Daoy (cell line): ENCODE data around the gene CES4A. TPM values are rescaled to one million over a fixed set of nuclear protein-coding genes. Genes with fewer than 3 reads are reported as not detected.
A peak's percentile ranks its signal among the peaks of the same experiment; 100 is the strongest.
"Not testable (repeated sequence)": the region's sequence is repeated elsewhere in the genome, so short reads cannot be mapped to it uniquely, and the experiment has no call there.

ENCODE experiments used
- DNase-seq: peaks from one replicate; pipeline ENCODE4 v3.0.0-alpha.2; 2015; ENCODE audit warnings: low read depth
- total RNA-seq: library from RNA; depleted of rRNA; stranded (reverse); fragments of >200 nt; shearing (Covaris generic); gene quantifications from 2 replicates; pipeline ENCODE4 v1.2.3, GENCODE V29; 2014

Gene CES4A
- total RNA-seq, 1 experiment from 2014 or later, result not detected

DNA sequence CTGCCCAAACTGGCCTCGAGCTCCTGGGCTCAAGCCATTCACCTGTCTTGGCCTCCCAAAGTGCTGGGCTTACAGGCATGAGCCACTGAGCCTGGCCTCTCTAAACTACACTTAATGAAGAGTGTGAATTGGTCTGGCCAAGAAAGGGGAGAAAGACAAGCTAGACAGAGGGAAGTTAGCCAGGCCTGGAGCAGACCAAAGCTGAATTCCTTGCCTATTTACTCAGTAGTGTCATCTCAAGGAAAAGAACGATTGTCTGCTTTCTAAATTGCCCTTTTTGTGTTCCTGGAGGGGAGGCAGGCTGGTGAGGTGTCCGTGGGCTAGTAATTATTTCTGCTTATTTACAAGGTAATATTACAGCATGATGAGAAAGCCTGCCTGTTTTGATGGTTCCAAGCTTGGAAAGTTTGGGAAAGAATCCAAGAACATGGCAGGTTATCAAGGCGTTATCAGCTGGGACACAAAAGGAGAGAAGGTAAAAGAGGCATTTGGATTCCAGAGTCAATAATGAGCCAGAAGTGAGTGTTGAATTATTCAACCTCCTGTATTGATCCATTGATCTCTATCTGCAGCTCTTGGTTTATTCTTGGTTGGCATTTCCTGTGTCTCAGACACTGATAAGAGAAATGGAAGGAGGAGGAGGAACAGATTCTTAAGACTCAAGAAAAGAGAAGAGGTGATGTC is 34.3 kb downstream of the CES4A start:
- no peak for DNase-seq

DNA sequence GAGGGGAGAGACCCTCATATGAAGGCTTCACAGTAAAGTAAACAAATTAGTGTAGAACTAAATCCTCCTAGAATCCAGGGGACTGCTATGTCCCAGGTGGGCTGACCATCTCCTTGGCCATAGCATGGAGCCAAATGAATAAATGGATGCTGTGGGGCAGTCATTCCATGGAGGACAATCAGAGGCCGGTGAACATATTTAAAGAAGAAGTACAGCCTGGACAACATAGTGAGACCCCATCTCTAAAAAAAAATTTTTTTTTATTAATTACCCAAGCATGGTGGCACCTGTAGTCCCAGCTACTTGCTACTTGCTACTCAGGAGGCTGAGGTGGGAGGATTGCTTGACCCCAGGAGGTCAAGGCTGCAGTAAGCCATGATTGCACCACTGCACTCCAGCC is 35.3 kb downstream of the CES4A start:
- DNase-seq, result no peak

DNA sequence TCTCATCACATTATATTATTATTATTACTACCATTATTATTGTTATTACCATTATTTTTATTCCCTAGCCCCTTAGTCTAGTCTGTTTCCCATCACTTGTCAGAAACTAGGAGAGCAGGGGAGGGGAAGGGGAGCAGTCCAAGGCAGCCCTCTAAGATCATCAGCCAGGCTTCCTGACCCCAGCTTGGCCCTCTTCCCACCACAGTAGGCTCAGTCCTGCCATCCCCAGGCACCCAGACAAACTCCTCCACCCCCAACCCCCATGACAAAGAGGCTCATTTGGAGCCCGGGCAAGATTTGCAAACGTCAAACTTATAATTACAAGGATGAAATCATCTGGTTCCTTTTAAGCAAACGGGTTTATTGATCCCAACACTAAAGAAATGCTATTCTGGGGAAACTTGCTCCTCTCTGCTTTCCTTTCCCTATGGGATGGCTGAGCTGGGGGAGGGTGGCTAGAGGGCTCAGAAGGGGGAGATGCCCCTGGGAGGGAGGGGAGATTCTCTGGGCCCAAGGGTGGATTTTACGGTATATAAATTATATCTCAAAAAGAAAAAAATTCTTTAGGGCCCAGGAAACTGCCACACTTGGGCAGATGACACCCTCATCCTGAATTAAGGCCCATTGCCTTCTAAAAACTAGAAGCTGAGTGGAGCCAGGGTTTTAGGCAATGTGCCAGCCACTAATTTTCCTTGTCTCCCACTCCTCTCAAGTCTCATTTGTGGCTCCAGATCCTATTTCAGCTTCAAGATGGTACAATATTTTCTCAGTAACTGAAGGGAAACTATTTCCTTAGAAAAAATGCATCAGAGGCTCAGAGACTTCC is 36.2 kb downstream of the CES4A start:
- no peak for DNase-seq

DNA sequence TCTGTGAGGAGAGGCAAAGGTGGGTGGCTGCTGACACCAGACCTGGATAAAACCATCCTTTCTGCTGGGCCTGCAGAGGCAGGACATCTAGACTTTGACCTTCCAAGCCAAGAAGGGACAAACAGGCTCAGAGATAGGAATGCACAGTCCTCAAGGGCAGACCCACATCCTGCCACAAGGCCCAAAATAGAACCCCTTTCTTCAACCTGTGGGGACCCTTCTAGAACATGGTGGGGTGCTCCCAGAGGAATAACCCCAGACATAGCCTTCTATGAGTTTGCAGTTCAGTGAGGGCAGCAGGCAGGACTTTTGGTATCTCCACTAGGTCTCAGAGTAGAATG is 36.8 kb downstream of the CES4A start:
- no peak for DNase-seq

DNA sequence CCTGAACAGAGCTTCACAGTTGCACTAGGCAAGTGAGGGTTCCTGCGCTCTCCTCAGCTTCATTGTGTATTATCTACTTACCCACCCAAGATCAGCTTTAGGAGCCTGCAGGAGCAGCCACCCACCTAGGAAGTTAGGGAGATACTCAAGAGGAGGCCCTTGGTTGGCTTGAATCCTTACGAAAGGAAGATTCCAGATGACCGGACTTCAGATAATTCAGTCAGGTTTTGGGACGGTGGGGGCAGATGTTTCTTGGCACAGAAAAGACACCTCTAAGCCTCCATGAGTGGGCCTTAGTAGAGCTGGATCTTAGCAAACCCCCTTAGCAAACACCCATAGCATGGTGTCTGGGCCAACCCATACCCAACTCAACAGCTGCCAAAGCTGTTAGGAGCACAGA is 38.2 kb downstream of the CES4A start:
- DNase-seq, result no peak

DNA sequence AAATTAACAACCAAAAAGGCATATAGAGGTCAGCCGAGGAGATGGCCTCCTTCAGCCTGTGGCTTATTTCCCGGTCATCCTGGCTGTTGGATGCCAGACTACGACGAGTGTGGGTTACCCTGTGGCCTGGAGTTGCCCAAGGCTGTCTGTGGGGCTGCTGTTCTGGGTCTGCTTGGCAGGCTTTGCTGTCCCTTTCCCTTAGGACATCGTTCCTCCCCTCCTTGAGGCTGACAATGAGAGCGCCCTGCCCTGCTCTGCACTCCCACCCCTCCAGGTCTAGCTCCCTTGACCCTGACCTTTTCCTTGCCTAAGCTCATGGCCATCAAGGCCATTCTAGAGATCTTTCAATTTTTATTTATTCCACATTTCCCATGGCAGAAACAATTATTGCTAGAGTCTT is 38.7 kb downstream of the CES4A start:
- no peak for DNase-seq

DNA sequence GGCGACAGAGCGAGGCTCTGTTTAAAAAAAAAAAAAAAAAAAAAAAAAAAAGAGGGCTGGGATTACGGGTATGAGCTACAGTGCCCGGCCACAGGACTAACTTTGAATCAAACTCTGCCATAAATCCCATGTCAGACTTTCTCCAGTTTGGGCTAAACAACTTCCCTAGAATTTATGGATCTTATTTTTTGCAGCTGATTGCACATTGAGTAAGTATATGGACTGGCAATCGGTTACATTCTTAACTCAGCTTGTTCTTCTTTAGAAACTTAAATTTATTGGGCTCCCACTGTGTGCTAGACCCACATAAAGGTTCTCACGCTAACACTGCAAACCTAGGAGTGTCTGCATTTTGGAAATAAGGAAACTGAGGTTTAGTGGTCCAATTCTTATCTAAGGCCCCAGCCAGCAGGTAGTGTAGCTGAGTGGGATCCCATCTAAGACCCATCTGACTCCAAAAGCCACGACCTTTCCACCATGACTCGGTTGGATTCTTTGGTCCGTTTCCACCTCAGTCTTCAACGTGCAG is 39.8 kb downstream of the CES4A start:
- no peak for DNase-seq

DNA sequence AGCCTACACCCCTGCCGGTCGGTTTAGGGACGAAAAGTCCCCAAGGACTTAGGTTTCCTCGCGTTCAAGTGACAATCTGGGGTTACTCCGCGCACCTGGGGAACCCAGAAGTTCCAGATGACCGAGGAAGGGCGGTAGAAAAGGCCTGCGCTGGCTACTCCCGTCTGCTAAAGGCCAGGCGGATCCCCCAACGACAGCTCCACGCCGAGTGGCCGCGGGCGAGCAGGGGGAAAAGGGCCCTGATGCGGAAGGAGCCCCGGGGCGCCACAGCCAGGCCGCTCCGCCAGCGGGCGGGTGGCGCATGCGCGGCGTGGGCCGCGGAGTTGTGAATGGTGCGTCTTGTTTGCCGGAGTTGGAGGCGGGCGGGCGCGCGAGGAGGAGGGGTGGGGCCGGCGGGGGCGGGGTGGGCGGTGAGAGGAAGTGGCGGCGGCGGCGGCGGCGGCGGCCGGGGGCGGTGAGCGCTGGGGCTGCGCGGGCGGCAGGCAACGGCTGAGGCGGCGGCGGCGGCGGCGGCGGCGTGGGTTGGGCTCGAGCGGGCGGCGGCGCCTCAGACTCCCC is 40.4 kb downstream of the CES4A start, which contains the start of gene CBFB:
Gene CBFB (plus strand): TSS at position 454 of the 558 bp plus-strand sequence. CDS start 259 bp downstream, outside the sequence.
- peak; percentile 94 for DNase-seq

DNA sequence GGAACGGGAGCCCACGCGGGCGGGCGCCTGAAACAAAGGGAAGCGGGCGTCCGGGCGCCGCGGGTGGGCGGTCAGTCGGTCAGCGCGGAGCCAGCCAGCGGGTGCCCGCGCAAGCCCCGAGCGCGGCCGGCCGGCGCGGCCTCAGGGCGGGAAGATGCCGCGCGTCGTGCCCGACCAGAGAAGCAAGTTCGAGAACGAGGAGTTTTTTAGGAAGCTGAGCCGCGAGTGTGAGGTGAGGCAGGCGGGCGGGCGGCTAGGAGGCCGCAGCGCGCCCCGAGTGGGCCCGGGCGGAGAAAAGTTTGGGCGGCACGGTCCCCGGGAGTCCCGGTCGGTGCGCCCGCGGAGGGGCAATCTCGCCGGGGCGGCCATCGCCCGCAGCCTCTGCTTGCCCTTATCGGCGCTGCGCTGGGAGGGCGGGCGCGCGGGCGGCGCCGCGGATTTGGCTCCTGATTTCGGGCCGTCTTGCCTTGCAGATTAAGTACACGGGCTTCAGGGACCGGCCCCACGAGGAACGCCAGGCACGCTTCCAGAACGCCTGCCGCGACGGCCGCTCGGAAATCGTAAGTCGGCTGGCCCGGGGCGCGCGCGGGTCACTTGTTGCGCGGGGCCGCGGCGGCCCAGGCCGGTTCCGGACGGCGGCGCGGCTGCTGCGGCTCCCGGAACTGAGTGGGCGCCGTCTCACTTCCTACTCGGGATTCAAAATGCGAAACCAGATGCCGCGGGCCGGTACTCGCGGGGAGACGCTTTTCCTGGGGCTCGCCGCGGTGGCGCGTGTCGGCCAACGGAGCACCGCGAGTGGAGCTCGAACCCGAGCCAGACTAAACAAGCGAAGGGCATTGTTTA is 41.1 kb downstream of the CES4A start:
- peak; percentile 48 for DNase-seq

DNA sequence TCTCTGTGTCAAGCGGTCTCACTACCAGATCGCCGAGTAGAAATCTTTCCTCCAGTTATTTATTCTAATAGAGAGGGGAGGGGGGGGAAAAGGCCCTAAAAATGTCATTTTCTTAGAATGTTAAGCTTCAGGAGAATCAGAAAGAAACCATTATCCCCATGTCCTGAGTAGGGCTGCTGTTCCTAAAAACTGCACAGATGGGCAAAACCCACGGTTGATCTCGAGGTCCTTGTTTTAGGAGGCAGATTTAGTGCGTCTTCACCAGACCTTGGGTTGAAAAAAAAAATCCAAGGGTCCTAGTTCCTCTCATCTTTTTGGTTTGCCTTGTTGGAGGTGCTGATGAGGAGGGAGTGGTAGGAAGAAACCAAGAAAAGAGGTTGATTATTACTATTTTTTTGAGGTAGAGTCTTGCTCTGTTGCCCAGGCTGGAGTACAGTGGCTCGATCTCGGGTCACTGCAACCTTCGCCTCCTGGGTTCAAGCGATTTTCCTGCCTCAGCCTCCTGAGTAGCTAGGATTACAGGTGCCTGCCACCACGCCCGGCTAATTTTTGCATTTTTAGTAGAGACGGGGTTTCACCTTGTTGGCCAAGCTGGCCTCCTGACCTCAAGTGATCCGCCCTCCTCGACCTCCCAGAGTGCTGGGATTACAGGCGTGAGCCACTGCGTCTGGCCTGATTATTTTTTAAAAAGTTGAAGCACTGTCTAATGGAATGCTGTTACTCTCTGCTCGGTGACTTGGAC is 42.0 kb downstream of the CES4A start:
- DNase-seq, result no peak

DNA sequence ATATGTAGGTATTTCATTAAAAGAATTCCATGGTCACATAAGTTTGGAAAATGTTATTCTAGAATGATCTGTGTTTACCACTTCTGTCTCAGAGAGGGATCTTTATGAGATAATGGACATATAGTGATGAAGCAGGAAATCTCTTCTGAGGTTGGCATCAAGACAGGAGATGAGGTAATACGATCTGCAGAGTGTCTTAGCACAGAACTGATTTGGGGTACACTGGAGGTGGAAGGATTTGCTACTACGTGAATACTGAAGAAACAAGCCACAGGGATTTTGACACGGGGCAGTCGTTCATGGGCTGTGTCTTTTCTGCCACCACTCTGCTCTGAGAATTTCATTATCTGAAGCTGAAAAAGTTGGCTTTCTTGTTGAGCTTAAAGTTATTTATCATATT is 46.1 kb downstream of the CES4A start:
- no peak for DNase-seq

DNA sequence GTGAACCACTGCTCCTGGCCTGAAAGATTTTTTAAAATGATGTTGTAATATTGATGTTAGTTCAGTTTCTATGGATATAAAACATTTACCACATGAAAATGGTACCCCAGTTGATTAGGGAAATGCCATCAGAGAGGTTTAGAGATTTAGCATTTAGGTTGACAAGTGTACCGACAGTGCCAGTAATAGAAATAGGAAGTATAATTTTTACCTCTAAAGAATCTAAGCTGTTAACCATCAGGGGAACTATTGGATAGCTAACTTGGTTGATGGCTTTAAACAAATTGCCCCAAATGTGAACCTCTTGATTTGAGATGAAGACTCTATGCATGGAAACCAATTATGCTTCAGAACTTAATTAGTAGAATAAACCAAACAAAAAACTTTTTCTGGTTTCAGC is 47.0 kb downstream of the CES4A start:
- DNase-seq, result no peak

DNA sequence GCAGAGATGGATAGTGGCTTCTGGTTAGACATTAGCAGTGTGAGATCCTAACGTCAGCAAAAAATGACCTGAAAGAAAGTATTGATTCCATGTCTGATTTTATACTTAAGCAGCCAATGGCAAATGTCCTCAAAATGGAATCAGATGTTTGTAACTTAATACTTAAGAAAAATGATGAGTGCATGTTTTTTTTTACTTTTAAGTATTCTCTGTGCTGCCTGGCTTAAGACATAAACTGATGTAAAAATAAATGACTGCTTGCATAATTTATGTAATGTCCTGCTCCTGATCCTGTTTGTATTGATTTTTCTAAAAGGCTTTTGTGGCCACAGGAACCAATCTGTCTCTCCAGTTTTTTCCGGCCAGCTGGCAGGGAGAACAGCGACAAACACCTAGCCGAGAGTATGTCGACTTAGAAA is 47.9 kb downstream of the CES4A start:
- no peak for DNase-seq

DNA sequence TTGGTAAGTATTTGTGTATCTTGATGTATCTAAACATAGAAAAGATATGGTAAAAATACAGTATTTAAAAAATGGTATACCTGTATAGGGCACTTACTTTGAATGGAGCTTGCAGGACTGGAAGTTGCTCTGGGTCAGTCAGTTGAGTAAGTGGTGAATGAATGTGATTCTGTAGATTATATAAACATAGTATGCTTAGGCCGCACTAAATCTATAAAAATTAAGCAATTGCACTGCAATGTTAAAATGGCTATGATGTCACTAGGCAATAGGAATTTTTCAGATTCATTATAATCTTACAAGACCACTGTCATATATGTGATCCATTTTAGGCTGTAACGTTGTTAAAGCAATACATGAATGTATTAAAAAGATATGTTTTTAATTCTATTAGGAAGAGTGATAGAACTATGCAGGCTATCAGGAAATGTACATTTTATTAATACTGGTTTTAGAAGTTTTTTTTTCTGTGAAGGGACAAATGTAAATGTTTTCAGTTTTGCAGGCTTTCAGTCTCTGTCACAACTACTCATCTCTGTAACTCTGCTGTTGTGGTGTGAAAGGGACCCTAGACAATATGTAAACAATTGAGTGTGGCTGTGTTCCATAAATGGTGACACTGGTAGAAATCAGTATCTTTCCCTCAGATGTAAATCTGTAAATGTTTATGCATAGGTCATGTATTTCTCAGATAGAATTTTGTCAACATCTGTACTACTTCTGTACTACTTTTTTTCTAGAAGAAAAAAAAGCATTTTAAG is 51.1 kb downstream of the CES4A start:
- DNase-seq, result no peak

DNA sequence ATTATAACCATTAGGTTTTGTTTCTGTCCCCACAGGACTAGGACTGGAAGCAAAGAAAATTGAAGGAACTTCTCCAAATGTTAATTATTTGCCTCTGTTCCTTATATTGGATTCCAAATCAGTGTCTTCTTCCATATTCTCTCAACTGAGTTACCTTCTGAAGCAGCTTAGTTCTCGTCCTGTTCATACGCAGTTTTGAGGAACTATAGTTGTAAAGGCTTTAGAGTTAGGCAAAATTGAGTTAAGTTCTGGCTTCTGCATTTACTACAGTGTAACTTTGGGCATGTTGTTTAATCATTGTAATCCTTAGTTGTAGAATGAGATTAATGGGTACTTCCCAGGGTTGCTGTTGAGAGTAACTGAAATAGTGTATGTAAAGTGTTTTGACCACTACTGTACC is 51.8 kb downstream of the CES4A start:
- DNase-seq, result no peak

DNA sequence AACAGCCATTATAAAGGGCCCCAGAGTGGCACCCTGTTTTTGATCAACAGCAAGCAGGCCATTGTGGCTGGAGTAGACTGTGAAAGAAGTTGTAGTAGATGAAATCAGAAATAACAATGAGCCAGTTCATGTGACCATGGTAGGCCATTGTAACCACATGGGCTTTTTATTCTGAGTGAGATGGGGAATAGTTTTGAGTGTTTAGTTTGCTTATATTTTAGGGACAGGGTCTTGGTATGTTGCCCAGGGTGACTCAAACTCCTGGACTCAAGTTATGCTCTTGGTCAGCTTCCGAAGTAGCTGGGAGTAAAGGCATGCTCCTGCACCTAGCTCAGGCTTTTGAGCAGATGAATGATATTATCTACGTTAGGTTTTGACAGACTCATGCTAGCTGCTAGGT is 52.5 kb downstream of the CES4A start:
- no peak for DNase-seq

DNA sequence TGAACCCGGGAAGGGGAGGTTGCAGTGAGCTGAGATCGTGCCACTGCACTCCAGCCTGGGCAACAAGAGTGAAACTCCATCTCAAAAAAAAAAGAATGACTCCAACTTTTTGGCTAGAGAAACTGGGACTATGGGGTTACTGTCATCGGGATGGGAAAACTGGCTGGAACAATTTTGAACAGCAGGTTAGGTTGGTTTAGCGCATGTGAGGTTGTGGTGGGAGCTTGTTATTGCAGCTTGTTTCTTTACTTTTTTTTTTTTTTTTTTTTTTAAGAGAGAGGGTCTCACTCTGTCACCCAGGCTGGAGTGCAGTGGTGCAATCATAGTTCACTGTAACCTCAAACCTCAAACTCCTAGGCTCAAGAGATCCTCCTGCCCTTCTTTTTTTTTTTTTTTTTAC is 53.1 kb downstream of the CES4A start:
- DNase-seq, result not testable (repeated sequence)

DNA sequence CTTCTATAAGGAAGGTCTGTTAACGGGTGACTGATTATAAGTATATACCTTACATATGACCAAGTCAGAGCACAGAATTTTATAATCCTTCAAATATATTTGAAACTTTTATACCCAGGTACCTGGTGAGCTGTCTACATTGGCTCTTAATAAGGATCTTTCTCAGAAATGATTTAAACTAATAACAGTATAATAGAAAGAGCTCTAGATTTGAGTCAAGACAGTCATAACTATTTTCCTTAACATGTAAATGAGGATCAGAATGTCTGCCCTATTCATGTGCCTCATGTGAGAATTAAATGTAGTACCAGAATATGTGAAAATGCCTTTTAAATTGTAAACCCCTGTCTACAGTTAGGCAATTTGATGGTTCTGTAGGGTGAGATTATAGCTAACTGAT is 55.0 kb downstream of the CES4A start:
- DNase-seq, result no peak

DNA sequence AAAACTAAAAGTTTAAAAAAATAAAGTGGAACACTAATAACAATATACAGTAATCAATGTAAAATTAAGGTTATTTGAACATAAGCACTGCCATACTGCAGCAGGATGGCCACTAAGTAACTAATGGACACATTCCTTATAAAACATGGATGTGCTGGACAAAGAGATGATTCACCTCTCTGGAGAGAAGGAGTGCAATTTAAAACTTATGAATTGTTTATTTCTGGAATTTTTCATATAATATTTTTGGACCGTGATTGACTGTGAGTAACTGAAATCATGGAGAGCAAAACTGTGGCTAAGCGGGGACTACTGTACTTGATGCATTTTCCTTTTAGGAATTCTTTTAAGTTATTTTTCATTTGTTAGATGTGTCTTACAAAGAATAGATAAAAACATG is 62.4 kb downstream of the CES4A start:
- no peak for DNase-seq

DNA sequence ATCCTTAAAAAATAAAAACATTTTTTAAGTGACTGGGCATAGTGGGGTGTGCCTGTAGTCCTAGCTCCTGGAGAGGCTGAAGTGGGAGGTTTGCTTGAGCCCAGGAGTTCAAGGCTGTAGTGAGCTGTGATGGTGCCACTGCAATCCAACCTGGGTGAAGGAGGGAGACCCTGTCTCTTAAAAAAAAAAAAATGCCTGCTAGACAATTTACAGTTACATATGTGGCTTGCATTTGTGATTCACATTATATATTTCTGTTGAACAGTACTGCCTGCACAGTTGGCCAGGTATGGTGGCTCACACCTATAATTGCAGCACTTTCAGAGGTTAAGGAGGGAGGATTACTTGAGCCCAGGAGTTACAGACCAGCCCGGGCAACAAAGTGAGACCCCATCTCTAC is 64.0 kb downstream of the CES4A start:
- DNase-seq, result no peak
